Stomach (tissue), 9 donors: ENCODE results near the gene FLOT2. TPM values are rescaled to one million over a fixed set of nuclear protein-coding genes. Genes with fewer than 3 reads are reported as not detected.
A peak's percentile ranks its signal among the peaks of the same experiment; 100 is the strongest.

Experiments
- DNase-seq, 2 donors: peaks; one replicate each; pipeline versions ENCODE4 v3.0.0 to v3.0.0-alpha.2; 2013 to 2019
- H3K27ac ChIP-seq, 5 donors: fragments of 200-600 bp in 4 of 5; sonication (generic) in 4 of 5; one replicate each; pipeline ENCODE4 v1.5.1; 2013 to 2019; ENCODE audit warnings: mild to moderate bottlenecking in 1 of 5, moderate library complexity in 1 of 5
- H3K27me3 ChIP-seq, 3 donors: fragments of 200-600 bp; sonication (generic); one replicate each; pipeline ENCODE4 v1.5.1; 2017 to 2019; ENCODE audit warnings: mixed run types in 1 of 3
- H3K36me3 ChIP-seq, 4 donors: fragments of 200-600 bp; sonication (generic); 1 replicate in 3 of 4; 2 replicates in 1 of 4; pipeline ENCODE4 v1.5.1; 2016 to 2019
- H3K4me1 ChIP-seq, 4 donors: fragments of 200-600 bp; sonication (generic); one replicate each; pipeline ENCODE4 v1.5.1; 2016 to 2019
- H3K4me3 ChIP-seq, 4 donors: fragments of 200-600 bp; sonication (generic) in 3 of 4; one replicate each; pipeline ENCODE4 v1.5.1; 2016 to 2019; ENCODE audit warnings: mild to moderate bottlenecking in 1 of 4
- H3K9me3 ChIP-seq, 4 donors: fragments of 200-600 bp; sonication (generic); one replicate each; pipeline ENCODE4 v1.5.1; 2016 to 2019
- EP300 ChIP-seq: sonication (generic); formaldehyde crosslinking; IDR thresholded peaks from one replicate; pipeline ENCODE4 v1.6.1; 2017; ENCODE audit warnings: antibody characterized with exemption
- POLR2A ChIP-seq, 4 donors: fragments of 450-650 bp; IDR thresholded peaks; one replicate each; pipeline ENCODE4 v1.6.1; 2016; ENCODE audit warnings: antibody characterized with exemption in 4 of 4, control low read depth in 2 of 4, mild to moderate bottlenecking in 1 of 4, moderate library complexity in 1 of 4
- POLR2AphosphoS5 ChIP-seq, 3 donors: sonication (generic); formaldehyde crosslinking; IDR thresholded peaks; one replicate each; pipeline ENCODE4 v1.6.1; 2016; ENCODE audit warnings: antibody characterized with exemption in 3 of 3
- WGBS, 5 donors: extraction: QIAGEN DNeasy Blood & Tissue Kit in 3 of 5; methylation state at CpG; one replicate each; pipeline versions ENCODE4 v1.1.5 to v1.1.7; 2013 to 2018; 5-methylcytosine and 5-hydroxymethylcytosine counted together
- intact Hi-C: fragments of 100-400 bp; cut with DNase I; formaldehyde crosslinking; loops from one replicate; pipeline ENCODE4 v1.15.1; 2023; ENCODE audit warnings: low total_unique reads
- polyA plus RNA-seq, 3 donors: library from polyadenylated mRNA; stranded (reverse); fragments of 200-250 nt; gene quantifications; one replicate each; pipeline ENCODE4 v1.2.3, GENCODE V29; 2013
- total RNA-seq, 5 donors: library from RNA; depleted of rRNA; stranded (reverse); fragments of >200 nt; gene quantifications; one replicate each; pipeline versions ENCODE4 v1.1.0 to v1.2.3, GENCODE V29; 2014 to 2016
- TF ChIP-seq, protein P1 (sequence below), 7 experiments: fragments of 450-650 bp in 4 of 7; fragments of 200-600 bp in 3 of 7; sonication (generic) in 3 of 7; IDR thresholded peaks; one replicate each; pipeline ENCODE4 v1.5.1; 2016 to 2019; ENCODE audit warnings: antibody characterized with exemption in 7 of 7, control low read depth in 2 of 7, mild to moderate bottlenecking in 1 of 7
- donor health status: healthy with polysubstance abuse.
- donor health status: Bipolar disorder and iron deficiency.
- donor health status: healthy.

The FLOT2 gene
- total and polyA plus RNA-seq, 8 donors: 19.5 to 80.5 (median 40.8) TPM

DNA sequence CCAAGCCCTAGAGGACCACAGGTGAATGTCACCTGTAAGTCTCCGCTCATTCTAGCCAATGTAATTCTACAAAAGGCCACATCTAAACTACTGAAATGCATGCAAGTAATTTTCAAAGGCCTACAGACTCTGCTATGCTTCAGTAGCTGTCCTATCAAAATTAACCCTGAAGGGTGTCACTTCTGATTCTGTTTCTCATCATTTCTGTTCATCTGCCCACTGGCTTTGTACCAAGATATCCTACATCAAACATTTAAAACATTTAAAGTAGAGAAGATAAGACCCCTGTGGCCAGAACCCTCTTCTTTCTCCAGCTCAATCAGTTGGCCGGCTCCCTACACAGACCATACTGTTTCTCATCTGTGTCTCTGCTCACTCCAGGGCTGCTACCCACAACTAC lies 32.3 kb upstream of the FLOT2 start:
- no peak overlapping the region for H3K27ac ChIP-seq

DNA sequence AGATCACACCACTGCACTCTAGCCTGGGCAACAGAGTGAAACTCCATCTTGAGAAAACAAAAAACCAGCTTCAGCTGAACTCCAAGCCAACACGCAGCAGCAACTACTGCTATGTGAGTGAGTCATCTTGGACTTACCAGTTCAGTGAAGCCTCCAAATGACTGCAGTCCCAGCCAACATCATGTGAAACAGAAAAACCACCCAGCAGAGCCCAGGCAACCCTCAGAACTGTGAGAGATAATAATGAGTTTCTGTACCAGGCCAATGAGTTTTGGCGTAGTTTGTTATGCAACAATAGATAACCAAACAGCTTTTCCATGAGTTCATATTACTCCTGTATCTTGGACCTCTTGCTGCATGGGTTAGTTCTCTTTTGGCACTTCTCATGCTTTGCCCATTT lies 30.5 kb upstream of the FLOT2 start:
- H3K27me3 ChIP-seq: no peaks in the 10 kb centered on the region
- peaks cover 0 to 7% (median 0%) of the 10 kb centered on the region in 4 donors for H3K9me3 ChIP-seq
- H3K4me3 ChIP-seq: no peak overlapping the region
- intact Hi-C loops: no loop called here
- WGBS, 5 donors: 93 to 96% (median 94%) methylated on average over 2 of the region's 2 CpGs
- DNase-seq: no peak
- no peak overlapping the region for H3K27ac ChIP-seq
- peaks cover 12 to 51% (median 38%) of the 10 kb centered on the region in 4 donors for H3K36me3 ChIP-seq
- H3K4me1 ChIP-seq: peaks cover 10 to 71% (median 36%) of the 10 kb centered on the region in 4 donors
- no peak for TF ChIP-seq POLR2AphosphoS5 (IDR thresholded peaks at IDR 0.05)
- TF ChIP-seq, protein P1, sequence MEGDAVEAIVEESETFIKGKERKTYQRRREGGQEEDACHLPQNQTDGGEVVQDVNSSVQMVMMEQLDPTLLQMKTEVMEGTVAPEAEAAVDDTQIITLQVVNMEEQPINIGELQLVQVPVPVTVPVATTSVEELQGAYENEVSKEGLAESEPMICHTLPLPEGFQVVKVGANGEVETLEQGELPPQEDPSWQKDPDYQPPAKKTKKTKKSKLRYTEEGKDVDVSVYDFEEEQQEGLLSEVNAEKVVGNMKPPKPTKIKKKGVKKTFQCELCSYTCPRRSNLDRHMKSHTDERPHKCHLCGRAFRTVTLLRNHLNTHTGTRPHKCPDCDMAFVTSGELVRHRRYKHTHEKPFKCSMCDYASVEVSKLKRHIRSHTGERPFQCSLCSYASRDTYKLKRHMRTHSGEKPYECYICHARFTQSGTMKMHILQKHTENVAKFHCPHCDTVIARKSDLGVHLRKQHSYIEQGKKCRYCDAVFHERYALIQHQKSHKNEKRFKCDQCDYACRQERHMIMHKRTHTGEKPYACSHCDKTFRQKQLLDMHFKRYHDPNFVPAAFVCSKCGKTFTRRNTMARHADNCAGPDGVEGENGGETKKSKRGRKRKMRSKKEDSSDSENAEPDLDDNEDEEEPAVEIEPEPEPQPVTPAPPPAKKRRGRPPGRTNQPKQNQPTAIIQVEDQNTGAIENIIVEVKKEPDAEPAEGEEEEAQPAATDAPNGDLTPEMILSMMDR (IDR thresholded peaks at IDR 0.05): no peak
- no peak for TF ChIP-seq POLR2A (IDR thresholded peaks at IDR 0.05)
- TF ChIP-seq EP300: no peak

More for the DNA sequence above, 32.3 kb upstream of the FLOT2 start:
- Histone ChIP-seq H3K4me3 (no peak overlapping the region), H3K4me1 (peaks cover 10 to 61% (median 37%) of the 10 kb centered on the region in 4 donors), H3K9me3 (peaks cover 0 to 7% (median 0%) of the 10 kb centered on the region in 4 donors), H3K27me3 (no peaks in the 10 kb centered on the region), H3K36me3 (peaks cover 5 to 34% (median 22%) of the 10 kb centered on the region in 4 donors)
- TF ChIP-seq POLR2AphosphoS5 (IDR thresholded peaks at IDR 0.05) (no peak), EP300 (no peak), POLR2A (IDR thresholded peaks at IDR 0.05) (no peak)
- TF ChIP-seq, protein P1 (IDR thresholded peaks at IDR 0.05): no peak
- intact Hi-C loops: no loop called here
- WGBS, 5 donors: 91 to 97% (median 93%) methylated on average over 2 of the region's 2 CpGs
- no peak for DNase-seq

DNA sequence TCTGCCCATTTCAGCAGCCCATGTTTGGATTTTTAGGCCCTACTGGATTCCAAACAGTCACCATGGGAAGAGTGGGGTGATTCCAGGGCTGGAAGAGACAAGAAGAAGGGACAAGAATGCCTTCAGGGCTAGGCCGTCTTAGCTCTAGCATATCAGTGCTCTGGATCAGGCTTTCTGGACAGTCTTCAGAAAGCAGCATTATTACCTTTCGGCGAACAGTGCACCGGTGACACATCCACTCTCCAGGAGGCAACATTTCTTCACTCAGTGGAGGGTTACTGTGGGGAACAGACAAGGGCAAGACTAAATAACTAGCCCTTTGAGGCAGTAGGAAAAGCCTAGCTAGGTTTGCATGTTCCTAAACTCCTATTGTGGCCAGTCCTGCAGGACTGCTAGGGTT lies 29.3 kb upstream of the FLOT2 start:
- WGBS, 5 donors: 86 to 92% (median 90%) methylated on average over 4 of the region's 4 CpGs
- TF ChIP-seq POLR2A (IDR thresholded peaks at IDR 0.05) (no peak), EP300 (no peak), POLR2AphosphoS5 (IDR thresholded peaks at IDR 0.05) (no peak)
- TF ChIP-seq, protein P1 (IDR thresholded peaks at IDR 0.05): no peak
- Histone ChIP-seq H3K27me3 (no peaks in the 10 kb centered on the region), H3K4me1 (peaks cover 10 to 60% (median 36%) of the 10 kb centered on the region in 4 donors), H3K9me3 (peaks cover 0 to 7% (median 0%) of the 10 kb centered on the region in 4 donors), H3K27ac (peak overlapping the region; percentile 7 to 73 (median 68)), H3K36me3 (peaks cover 13 to 64% (median 48%) of the 10 kb centered on the region in 4 donors), H3K4me3 (no peak overlapping the region)
- no peak for DNase-seq
- intact Hi-C loops: no loop called here

DNA sequence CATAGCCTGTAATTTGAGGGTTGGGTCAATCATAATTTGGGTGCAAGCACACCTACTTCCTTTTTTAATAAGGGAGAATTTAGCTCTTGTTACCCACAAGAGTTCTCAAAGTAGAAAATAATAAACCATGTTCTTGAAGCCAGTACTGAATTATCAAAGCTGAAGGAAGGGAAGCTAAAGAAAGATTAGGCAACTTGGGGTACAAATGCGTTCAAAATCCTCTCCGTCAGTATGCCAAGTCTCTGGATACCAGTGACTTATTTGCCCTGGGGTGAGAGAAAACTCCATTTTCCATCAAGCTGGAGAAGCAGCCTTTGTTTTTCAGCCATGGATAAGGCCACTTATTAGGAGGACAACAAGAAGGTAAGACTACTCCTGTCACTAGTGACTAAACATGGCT lies 28.8 kb upstream of the FLOT2 start:
- H3K4me1 ChIP-seq: peaks cover 10 to 60% (median 35%) of the 10 kb centered on the region in 4 donors
- H3K9me3 ChIP-seq: peaks cover 0 to 7% (median 0%) of the 10 kb centered on the region in 4 donors
- peak overlapping the region; percentile 7 to 73 (median 68) for H3K27ac ChIP-seq
- no peak for DNase-seq
- H3K27me3 ChIP-seq: no peaks in the 10 kb centered on the region
- intact Hi-C loops: no loop called here
- no peak overlapping the region for H3K4me3 ChIP-seq
- TF ChIP-seq POLR2AphosphoS5 (IDR thresholded peaks at IDR 0.05) (no peak), EP300 (no peak), POLR2A (IDR thresholded peaks at IDR 0.05) (no peak)
- TF ChIP-seq, protein P1 (IDR thresholded peaks at IDR 0.05): no peak
- WGBS, 5 donors: 69 to 90% (median 80%) methylated on average over 2 of the region's 2 CpGs
- peaks cover 17 to 68% (median 52%) of the 10 kb centered on the region in 4 donors for H3K36me3 ChIP-seq
